ENCODE data around the gene MPP7. TPM values are rescaled to one million over a fixed set of nuclear protein-coding genes. Genes with fewer than 3 reads are reported as not detected.
"Not testable (repeated sequence)": the region's sequence is repeated elsewhere in the genome, so short reads cannot be mapped to it uniquely, and the experiment has no call there.

MPP7 gene
- total RNA-seq, 1 experiment from 2014 or later, result 1.5 TPM

DNA sequence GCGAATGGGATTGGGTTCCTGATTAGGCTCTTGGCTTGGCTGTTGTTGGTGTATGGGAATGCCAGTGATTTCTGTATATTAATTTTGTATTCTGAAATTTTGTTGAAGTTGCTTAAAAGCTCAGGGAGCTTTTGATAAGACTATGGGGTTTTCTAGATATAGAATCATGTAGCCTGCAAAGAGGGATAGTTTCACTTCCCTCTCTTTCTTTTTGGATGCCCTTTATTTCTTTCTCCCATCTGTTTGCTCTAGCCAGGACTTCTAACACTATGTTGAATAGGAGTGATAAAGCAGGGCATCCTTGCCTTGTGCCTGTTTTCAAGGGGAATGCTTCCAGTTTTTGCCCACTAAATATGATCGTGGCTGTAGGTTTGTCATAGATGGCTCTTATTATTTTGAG is 40.4 kb upstream of the MPP7 start:
- Histone ChIP-seq H3K9me3 (ENCODE audit: low read depth, low read length, poor library complexity, severe bottlenecking) (no peaks in the 10 kb centered on the region), H3K4me1 (ENCODE audit: insufficient read depth, low read length, poor library complexity, severe bottlenecking) (no peaks in the 10 kb centered on the region), H3K27ac (ENCODE audit: low read depth, low read length, poor library complexity, severe bottlenecking) (no peak overlapping the region), H3K36me3 (ENCODE audit: insufficient read depth, low read length, poor library complexity, severe bottlenecking) (no peaks in the 10 kb centered on the region), H3K27me3 (replicated peaks; ENCODE audit: insufficient read depth, low read depth, low read length, poor library complexity) (peaks cover under 1% of the 10 kb centered on the region), H3K4me3 (ENCODE audit: low read depth, low read length, poor library complexity, severe bottlenecking) (no peak overlapping the region)
- TF ChIP-seq, protein P1, sequence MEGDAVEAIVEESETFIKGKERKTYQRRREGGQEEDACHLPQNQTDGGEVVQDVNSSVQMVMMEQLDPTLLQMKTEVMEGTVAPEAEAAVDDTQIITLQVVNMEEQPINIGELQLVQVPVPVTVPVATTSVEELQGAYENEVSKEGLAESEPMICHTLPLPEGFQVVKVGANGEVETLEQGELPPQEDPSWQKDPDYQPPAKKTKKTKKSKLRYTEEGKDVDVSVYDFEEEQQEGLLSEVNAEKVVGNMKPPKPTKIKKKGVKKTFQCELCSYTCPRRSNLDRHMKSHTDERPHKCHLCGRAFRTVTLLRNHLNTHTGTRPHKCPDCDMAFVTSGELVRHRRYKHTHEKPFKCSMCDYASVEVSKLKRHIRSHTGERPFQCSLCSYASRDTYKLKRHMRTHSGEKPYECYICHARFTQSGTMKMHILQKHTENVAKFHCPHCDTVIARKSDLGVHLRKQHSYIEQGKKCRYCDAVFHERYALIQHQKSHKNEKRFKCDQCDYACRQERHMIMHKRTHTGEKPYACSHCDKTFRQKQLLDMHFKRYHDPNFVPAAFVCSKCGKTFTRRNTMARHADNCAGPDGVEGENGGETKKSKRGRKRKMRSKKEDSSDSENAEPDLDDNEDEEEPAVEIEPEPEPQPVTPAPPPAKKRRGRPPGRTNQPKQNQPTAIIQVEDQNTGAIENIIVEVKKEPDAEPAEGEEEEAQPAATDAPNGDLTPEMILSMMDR (conservative IDR thresholded peaks at IDR 0.05; ENCODE audit: low read depth, low read length), result no peak
- no peak for TF ChIP-seq EZH2 (IDR thresholded peaks at IDR 0.05; ENCODE audit: borderline replicate concordance, low read depth, low read length, poor library complexity, severe bottlenecking)
- no peak for DNase-seq (ENCODE audit: low spot score)
- CTCF ChIA-PET, result no interaction called here
- POLR2A ChIA-PET (ENCODE audit: low non-redundant PET), result no interaction called here
- intact Hi-C loops (cut with micrococcal nuclease; ENCODE audit: unreplicated experiment), result no loop called here
- no TSS peak for BruUV-seq (replicated peaks)

DNA sequence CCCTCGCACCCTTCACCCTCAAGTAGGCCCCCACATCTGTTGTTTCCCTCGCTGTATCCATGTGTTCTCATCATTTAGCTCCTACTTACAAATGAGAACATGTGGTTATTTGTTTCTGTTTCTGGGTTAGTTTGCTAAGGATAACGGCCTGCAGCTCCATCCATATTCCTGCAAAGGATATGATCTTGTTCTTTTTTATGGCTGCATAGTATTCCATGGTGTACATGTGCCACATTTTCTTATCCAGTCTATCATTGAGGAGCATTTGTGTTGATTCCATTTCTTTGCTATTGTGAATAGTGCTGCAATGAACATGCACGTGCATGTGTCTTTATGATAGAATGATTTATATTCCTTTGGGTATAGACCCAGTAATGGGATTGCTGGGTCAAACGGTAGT is 38.8 kb upstream of the MPP7 start:
- intact Hi-C loops (cut with micrococcal nuclease; ENCODE audit: unreplicated experiment); DNase-seq (ENCODE audit: low spot score); H3K27ac ChIP-seq (ENCODE audit: low read depth, low read length, poor library complexity, severe bottlenecking); H3K36me3 ChIP-seq (ENCODE audit: insufficient read depth, low read length, poor library complexity, severe bottlenecking); H3K9me3 ChIP-seq (ENCODE audit: low read depth, low read length, poor library complexity, severe bottlenecking); BruUV-seq (replicated peaks); H3K4me1 ChIP-seq (ENCODE audit: insufficient read depth, low read length, poor library complexity, severe bottlenecking); POLR2A ChIA-PET (ENCODE audit: low non-redundant PET); H3K27me3 ChIP-seq (replicated peaks; ENCODE audit: insufficient read depth, low read depth, low read length, poor library complexity); H3K4me3 ChIP-seq (ENCODE audit: low read depth, low read length, poor library complexity, severe bottlenecking); CTCF ChIA-PET: not testable (repeated sequence)

DNA sequence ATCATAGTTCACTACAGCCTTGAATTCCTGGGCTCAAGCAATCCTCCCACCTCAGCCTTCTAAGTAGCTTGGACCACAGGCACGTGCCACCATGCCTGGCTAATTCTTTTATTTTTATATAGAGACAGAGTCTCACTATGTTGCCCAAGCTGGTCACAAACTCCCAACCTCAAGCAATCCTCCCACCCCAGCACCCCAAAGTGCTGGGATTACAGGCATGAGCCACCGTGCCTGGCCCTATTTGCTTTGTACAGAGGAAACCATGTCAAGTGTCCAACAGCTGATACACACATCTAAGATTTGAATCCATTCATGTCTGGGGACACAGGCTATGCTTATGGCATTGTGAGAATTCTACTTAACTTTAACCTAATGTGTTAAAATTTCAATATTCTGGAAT is 29.9 kb upstream of the MPP7 start:
- no peak overlapping the region for H3K4me3 ChIP-seq (ENCODE audit: low read depth, low read length, poor library complexity, severe bottlenecking)
- ChIA-PET CTCF (no interaction called here), POLR2A (ENCODE audit: low non-redundant PET) (no interaction called here)
- no peaks in the 10 kb centered on the region for H3K9me3 ChIP-seq (ENCODE audit: low read depth, low read length, poor library complexity, severe bottlenecking)
- intact Hi-C loops (cut with micrococcal nuclease; ENCODE audit: unreplicated experiment), result no loop called here
- peaks cover 3% of the 10 kb centered on the region for H3K4me1 ChIP-seq (ENCODE audit: insufficient read depth, low read length, poor library complexity, severe bottlenecking)
- TF ChIP-seq, protein P1 (conservative IDR thresholded peaks at IDR 0.05; ENCODE audit: low read depth, low read length), result no peak
- TF ChIP-seq EZH2 (IDR thresholded peaks at IDR 0.05; ENCODE audit: borderline replicate concordance, low read depth, low read length, poor library complexity, severe bottlenecking), result no peak
- no peak for DNase-seq (ENCODE audit: low spot score)
- no TSS peak for BruUV-seq (replicated peaks)
- H3K27ac ChIP-seq (ENCODE audit: low read depth, low read length, poor library complexity, severe bottlenecking), result no peak overlapping the region
- no peaks in the 10 kb centered on the region for H3K36me3 ChIP-seq (ENCODE audit: insufficient read depth, low read length, poor library complexity, severe bottlenecking)
- H3K27me3 ChIP-seq (replicated peaks; ENCODE audit: insufficient read depth, low read depth, low read length, poor library complexity), result peaks cover 12% of the 10 kb centered on the region

DNA sequence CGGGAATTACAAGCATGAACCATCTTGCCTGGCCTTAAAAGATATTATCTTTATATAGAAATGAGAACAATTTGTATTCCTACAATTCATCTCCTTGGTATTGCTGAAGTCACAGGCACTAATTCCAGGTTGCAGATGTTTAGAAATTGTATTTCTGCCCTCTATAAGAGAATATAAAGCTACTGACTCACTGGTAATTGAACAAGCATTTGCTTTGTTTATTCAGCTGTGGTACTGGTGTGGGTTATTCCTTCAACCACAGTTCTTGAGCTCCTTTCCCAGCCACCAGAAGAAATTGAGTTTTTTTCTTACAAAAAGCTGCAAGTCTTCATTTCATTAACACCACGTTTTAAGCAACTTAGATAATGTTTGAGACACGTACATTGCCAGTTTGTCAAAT is 29.0 kb upstream of the MPP7 start:
- Histone ChIP-seq H3K4me3 (ENCODE audit: low read depth, low read length, poor library complexity, severe bottlenecking) (no peak overlapping the region), H3K27me3 (replicated peaks; ENCODE audit: insufficient read depth, low read depth, low read length, poor library complexity) (peaks cover 12% of the 10 kb centered on the region), H3K9me3 (ENCODE audit: low read depth, low read length, poor library complexity, severe bottlenecking) (no peaks in the 10 kb centered on the region), H3K4me1 (ENCODE audit: insufficient read depth, low read length, poor library complexity, severe bottlenecking) (peaks cover 3% of the 10 kb centered on the region), H3K36me3 (ENCODE audit: insufficient read depth, low read length, poor library complexity, severe bottlenecking) (no peaks in the 10 kb centered on the region), H3K27ac (ENCODE audit: low read depth, low read length, poor library complexity, severe bottlenecking) (no peak overlapping the region)
- TF ChIP-seq, protein P1 (conservative IDR thresholded peaks at IDR 0.05; ENCODE audit: low read depth, low read length), result no peak
- TF ChIP-seq EZH2 (IDR thresholded peaks at IDR 0.05; ENCODE audit: borderline replicate concordance, low read depth, low read length, poor library complexity, severe bottlenecking), result no peak
- no peak for DNase-seq (ENCODE audit: low spot score)
- ChIA-PET CTCF (no interaction called here), POLR2A (ENCODE audit: low non-redundant PET) (no interaction called here)
- intact Hi-C loops (cut with micrococcal nuclease; ENCODE audit: unreplicated experiment), result no loop called here
- no TSS peak for BruUV-seq (replicated peaks)
